ENCODE data around the gene STAB1.

The STAB1 gene

GRCh38 chr3:52554026-52554755 lies 59.1 kb downstream of the STAB1 start:
- Histone ChIP-seq H3K36me3 (ENCODE audit: control insufficient read depth, insufficient read depth, low read length) (peaks cover 73% of the 10 kb centered on the region), H3K4me3 (ENCODE audit: low read depth, low read length) (no peak overlapping the region), H3K9me3 (ENCODE audit: control insufficient read depth, insufficient read depth, low read length) (no peaks in the 10 kb centered on the region), H3K4me1 (ENCODE audit: control insufficient read depth, insufficient read depth, low read length) (peaks cover 10% of the 10 kb centered on the region; the same call in 1 of the 2 replicates), H3K27ac (ENCODE audit: low read depth, low read length) (no peak overlapping the region), H3K9ac (ENCODE audit: low read depth, low read length) (no peak overlapping the region), H3K27me3 (ENCODE audit: control insufficient read depth, insufficient read depth, low read length) (no peaks in the 10 kb centered on the region)

DNA sequence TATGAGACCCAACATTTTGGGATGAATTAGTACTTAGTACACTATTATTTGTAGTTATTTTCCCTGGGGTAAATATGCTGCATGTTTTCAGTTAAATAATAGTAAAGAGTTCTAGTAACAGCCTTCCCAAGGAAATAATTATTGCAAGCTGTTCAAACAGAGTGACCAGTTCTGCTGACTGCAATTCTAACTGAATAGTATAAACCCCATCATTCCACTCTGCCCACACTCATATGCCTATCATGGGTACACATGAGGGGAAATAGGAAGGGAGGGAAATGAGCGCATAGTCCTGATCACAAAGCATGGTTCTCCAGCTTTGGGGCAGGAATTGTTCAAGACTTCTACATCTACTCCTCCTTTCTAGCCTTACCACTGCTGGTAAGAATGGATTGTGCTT lies 59.9 kb downstream of the STAB1 start:
- Histone ChIP-seq H3K9ac (ENCODE audit: low read depth, low read length) (no peak overlapping the region; the same call in 1 of the 2 replicates), H3K36me3 (ENCODE audit: control insufficient read depth, insufficient read depth, low read length) (peaks cover 76% of the 10 kb centered on the region), H3K4me1 (ENCODE audit: control insufficient read depth, insufficient read depth, low read length) (peaks cover 10% of the 10 kb centered on the region; the same call in 1 of the 2 replicates), H3K27ac (ENCODE audit: low read depth, low read length) (no peak overlapping the region), H3K27me3 (ENCODE audit: control insufficient read depth, insufficient read depth, low read length) (no peaks in the 10 kb centered on the region), H3K4me3 (ENCODE audit: low read depth, low read length) (no peak overlapping the region), H3K9me3 (ENCODE audit: control insufficient read depth, insufficient read depth, low read length) (no peaks in the 10 kb centered on the region)

- Histone ChIP-seq H3K4me3 (ENCODE audit: low read depth, low read length) (no peak overlapping the region), H3K27ac (ENCODE audit: low read depth, low read length) (peak overlapping the region; percentile 7), H3K36me3 (ENCODE audit: control insufficient read depth, insufficient read depth, low read length) (peaks cover 72% of the 10 kb centered on the region), H3K4me1 (ENCODE audit: control insufficient read depth, insufficient read depth, low read length) (peaks cover 10% of the 10 kb centered on the region; the same call in 1 of the 2 replicates), H3K9ac (ENCODE audit: low read depth, low read length) (no peak overlapping the region), H3K27me3 (ENCODE audit: control insufficient read depth, insufficient read depth, low read length) (no peaks in the 10 kb centered on the region), H3K9me3 (ENCODE audit: control insufficient read depth, insufficient read depth, low read length) (no peaks in the 10 kb centered on the region)
Measured at GRCh38 chr3:52557011-52557960, 62.1 kb downstream of the STAB1 start.

DNA sequence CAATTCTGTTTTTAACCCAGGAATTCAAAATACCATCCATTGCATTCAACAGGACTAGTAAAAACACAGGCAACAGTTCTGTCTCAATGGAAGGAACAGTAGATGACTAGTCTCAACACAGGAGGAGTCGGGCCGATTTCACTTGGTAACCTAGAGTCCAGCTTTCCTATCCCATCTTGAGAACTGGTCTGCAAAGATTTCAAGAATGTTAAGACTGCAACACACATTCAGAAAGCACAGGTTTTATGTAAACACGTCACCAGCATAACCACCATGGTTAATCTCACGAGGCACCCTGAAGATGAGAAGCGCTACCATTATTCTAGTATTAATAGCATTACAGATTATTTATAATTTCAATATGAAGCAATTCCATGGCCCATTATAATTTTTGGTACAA lies 63.3 kb downstream of the STAB1 start:
- H3K27ac ChIP-seq (ENCODE audit: low read depth, low read length): no peak overlapping the region
- H3K27me3 ChIP-seq (ENCODE audit: control insufficient read depth, insufficient read depth, low read length): no peaks in the 10 kb centered on the region
- no peak overlapping the region for H3K9ac ChIP-seq (ENCODE audit: low read depth, low read length)
- H3K4me3 ChIP-seq (ENCODE audit: low read depth, low read length): no peak overlapping the region
- no peaks in the 10 kb centered on the region for H3K9me3 ChIP-seq (ENCODE audit: control insufficient read depth, insufficient read depth, low read length)
- H3K36me3 ChIP-seq (ENCODE audit: control insufficient read depth, insufficient read depth, low read length): peaks cover 75% of the 10 kb centered on the region
- peaks cover 10% of the 10 kb centered on the region; the same call in 1 of the 2 replicates for H3K4me1 ChIP-seq (ENCODE audit: control insufficient read depth, insufficient read depth, low read length)

DNA sequence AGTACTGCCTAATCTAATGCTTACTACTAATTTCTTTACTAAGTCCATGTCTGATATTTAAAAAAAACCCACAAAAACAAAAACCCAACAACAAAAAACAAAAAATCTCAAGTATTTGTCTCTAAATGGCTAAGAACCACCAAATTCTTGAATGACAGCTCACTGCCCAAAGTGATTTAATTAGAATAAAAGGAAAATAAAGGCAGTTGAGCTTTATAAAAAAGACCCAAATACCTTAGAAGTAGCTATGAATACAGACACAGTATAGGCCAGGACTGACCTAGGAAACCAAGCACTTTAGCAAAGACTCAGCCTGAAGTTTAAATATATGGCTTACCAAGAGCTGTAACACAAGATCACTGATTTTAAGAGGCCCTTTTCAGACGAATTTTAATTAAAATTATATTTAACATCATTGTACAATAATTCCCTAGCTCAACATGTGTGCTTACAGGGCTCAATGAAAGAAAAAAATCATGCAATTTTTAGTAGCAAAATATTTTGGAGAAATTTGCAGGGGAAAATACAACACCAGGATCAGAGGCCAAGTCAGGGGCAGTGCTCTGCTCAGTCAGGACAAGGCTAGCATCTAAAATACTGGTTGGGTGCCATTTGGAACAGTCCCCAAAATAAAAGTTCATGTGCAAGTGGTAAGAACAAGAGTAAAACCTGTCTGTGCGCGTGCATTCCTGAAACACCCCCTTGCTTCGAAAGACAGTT lies 66.0 kb downstream of the STAB1 start:
- peaks cover 67% of the 10 kb centered on the region for H3K36me3 ChIP-seq (ENCODE audit: control insufficient read depth, insufficient read depth, low read length)
- peaks cover 10% of the 10 kb centered on the region; the same call in 1 of the 2 replicates for H3K4me1 ChIP-seq (ENCODE audit: control insufficient read depth, insufficient read depth, low read length)
- H3K4me3 ChIP-seq (ENCODE audit: low read depth, low read length): no peak overlapping the region
- no peak overlapping the region for H3K9ac ChIP-seq (ENCODE audit: low read depth, low read length)
- no peaks in the 10 kb centered on the region for H3K9me3 ChIP-seq (ENCODE audit: control insufficient read depth, insufficient read depth, low read length)
- H3K27me3 ChIP-seq (ENCODE audit: control insufficient read depth, insufficient read depth, low read length): no peaks in the 10 kb centered on the region
- H3K27ac ChIP-seq (ENCODE audit: low read depth, low read length): no peak overlapping the region

GRCh38 chr3:52563984-52564383 lies 68.8 kb downstream of the STAB1 start:
- H3K4me1 ChIP-seq (ENCODE audit: control insufficient read depth, insufficient read depth, low read length): no peaks in the 10 kb centered on the region
- H3K36me3 ChIP-seq (ENCODE audit: control insufficient read depth, insufficient read depth, low read length): peaks cover 51% of the 10 kb centered on the region
- H3K27ac ChIP-seq (ENCODE audit: low read depth, low read length): no peak overlapping the region
- H3K9me3 ChIP-seq (ENCODE audit: control insufficient read depth, insufficient read depth, low read length): no peaks in the 10 kb centered on the region
- H3K9ac ChIP-seq (ENCODE audit: low read depth, low read length): no peak overlapping the region
- no peaks in the 10 kb centered on the region for H3K27me3 ChIP-seq (ENCODE audit: control insufficient read depth, insufficient read depth, low read length)
- H3K4me3 ChIP-seq (ENCODE audit: low read depth, low read length): no peak overlapping the region

- H3K36me3 ChIP-seq (ENCODE audit: control insufficient read depth, insufficient read depth, low read length): peaks cover 28% of the 10 kb centered on the region
Measured at GRCh38 chr3:52568069-52568468, 72.9 kb downstream of the STAB1 start.

GRCh38 chr3:52570076-52570475 lies 74.9 kb downstream of the STAB1 start:
- peaks cover 32% of the 10 kb centered on the region for H3K36me3 ChIP-seq (ENCODE audit: control insufficient read depth, insufficient read depth, low read length)
- H3K27ac ChIP-seq (ENCODE audit: low read depth, low read length): no peak overlapping the region
- no peaks in the 10 kb centered on the region for H3K27me3 ChIP-seq (ENCODE audit: control insufficient read depth, insufficient read depth, low read length)

More at GRCh38 chr3:52568069-52568468, 72.9 kb downstream of the STAB1 start:
- Histone ChIP-seq H3K4me1 (ENCODE audit: control insufficient read depth, insufficient read depth, low read length) (no peaks in the 10 kb centered on the region), H3K27me3 (ENCODE audit: control insufficient read depth, insufficient read depth, low read length) (no peaks in the 10 kb centered on the region), H3K9ac (ENCODE audit: low read depth, low read length) (no peak overlapping the region), H3K4me3 (ENCODE audit: low read depth, low read length) (no peak overlapping the region), H3K9me3 (ENCODE audit: control insufficient read depth, insufficient read depth, low read length) (no peaks in the 10 kb centered on the region), H3K27ac (ENCODE audit: low read depth, low read length) (no peak overlapping the region)

DNA sequence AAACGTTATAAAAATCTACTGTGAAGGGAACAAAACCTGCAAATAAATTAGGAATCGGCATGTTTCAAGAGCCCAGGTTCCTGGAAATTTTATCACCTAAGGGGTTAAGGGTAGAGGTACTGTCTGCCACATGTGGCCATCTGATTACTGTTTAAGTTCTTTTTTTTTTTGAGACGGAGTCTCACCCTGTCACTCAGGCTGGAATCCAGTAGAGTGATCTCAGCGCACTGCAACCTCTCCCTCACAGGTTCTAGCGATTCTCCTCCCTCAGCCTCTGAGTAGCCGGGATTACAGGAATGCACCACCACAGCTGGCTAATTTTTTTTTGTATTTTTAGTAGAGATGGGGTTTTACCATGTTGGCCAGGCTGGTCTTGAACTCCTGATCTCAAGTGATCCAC lies 77.1 kb downstream of the STAB1 start:
- H3K36me3 ChIP-seq (ENCODE audit: control insufficient read depth, insufficient read depth, low read length): peaks cover 45% of the 10 kb centered on the region
- H3K9ac ChIP-seq (ENCODE audit: low read depth, low read length): no peak overlapping the region
- H3K4me3 ChIP-seq (ENCODE audit: low read depth, low read length): no peak overlapping the region
- no peak overlapping the region for H3K27ac ChIP-seq (ENCODE audit: low read depth, low read length)
- no peaks in the 10 kb centered on the region for H3K9me3 ChIP-seq (ENCODE audit: control insufficient read depth, insufficient read depth, low read length)
- H3K27me3 ChIP-seq (ENCODE audit: control insufficient read depth, insufficient read depth, low read length): no peaks in the 10 kb centered on the region
- H3K4me1 ChIP-seq (ENCODE audit: control insufficient read depth, insufficient read depth, low read length): no peaks in the 10 kb centered on the region

More at GRCh38 chr3:52570076-52570475, 74.9 kb downstream of the STAB1 start:
- no peak overlapping the region for H3K4me3 ChIP-seq (ENCODE audit: low read depth, low read length)
- H3K9ac ChIP-seq (ENCODE audit: low read depth, low read length): no peak overlapping the region
- H3K4me1 ChIP-seq (ENCODE audit: control insufficient read depth, insufficient read depth, low read length): no peaks in the 10 kb centered on the region
- H3K9me3 ChIP-seq (ENCODE audit: control insufficient read depth, insufficient read depth, low read length): no peaks in the 10 kb centered on the region
